NCI-H2081 treated with DMSO at 0.1 percent for 48 hours (cell line): Measurements from ENCODE around the gene FMN1.
A peak's percentile ranks its signal among the peaks of the same experiment; 100 is the strongest.

Experiments used
- DNase-seq: peaks from one replicate; lab custom pipeline; 2025; lab: John Stamatoyannopoulos, UW

FMN1 gene

GRCh38 chr15:33059184-33059583 lies 135.3 kb downstream of the FMN1 start:
- peak; percentile 54 for DNase-seq

GRCh38 chr15:33057845-33058244 lies 136.7 kb downstream of the FMN1 start:
- DNase-seq: no peak

DNA sequence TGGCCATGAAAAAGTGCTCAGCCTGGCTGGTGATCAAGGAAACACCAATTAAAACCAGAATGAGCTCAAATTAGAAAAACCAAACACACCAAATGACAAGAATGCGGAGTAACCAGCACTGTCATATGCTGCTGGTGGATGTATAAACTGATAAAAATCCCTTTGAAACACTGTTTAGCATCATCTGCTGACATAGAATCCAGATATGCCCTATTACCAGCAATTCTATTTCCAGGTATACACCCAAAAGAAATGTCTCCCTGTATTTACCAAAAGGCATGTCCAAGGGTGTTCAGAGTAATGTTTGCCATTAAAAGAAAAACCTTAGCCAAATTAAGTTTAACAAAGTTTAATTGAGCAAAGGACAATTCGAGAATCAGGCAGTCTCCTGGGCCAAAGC lies 138.6 kb downstream of the FMN1 start:
- DNase-seq: no peak

DNA sequence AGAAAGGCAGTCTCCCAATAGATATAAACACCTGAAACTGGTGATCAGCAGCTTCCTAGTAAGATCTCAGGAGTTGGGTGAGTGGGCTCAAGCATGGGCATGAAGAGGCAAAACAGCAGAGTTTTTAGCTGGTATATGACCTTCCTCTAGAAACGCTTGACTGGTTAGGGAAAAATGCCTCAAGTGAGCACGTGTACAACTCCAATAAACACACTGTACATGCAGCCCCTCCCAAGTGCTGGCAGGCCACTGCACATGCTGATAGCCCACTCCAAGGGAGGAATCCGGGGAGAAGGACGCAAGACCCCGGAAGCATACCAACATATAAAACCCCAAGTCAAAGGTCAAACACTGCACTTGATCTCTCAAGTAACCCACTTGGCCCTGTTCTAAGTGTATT lies 143.0 kb downstream of the FMN1 start:
- DNase-seq: no peak

GRCh38 chr15:33048255-33048654 lies 146.3 kb downstream of the FMN1 start:
- no peak for DNase-seq

- DNase-seq: no peak
Observed at GRCh38 chr15:33047077-33047476, 147.4 kb downstream of the FMN1 start.

DNA sequence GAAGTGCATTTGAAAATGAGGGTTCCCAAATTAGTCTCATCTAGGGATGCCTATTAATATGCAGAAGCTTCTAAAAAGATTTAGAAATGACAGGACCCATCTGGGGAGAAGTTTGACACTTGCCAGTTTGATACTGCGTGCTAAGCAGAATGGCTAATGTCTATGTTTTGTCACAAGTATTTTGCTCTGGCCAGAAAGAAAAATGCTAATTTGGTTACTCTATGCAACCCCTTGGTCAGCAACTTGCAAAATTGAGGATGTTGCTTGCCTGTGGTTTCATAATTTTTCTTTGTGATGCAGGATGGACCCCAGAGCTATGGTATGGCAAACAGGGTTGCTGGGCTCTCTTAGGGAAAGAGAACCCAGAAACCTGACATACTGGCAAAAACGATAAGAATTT lies 148.2 kb downstream of the FMN1 start:
- no peak for DNase-seq

- DNase-seq: no peak
Observed at GRCh38 chr15:33045066-33045810, 149.3 kb downstream of the FMN1 start.

DNA sequence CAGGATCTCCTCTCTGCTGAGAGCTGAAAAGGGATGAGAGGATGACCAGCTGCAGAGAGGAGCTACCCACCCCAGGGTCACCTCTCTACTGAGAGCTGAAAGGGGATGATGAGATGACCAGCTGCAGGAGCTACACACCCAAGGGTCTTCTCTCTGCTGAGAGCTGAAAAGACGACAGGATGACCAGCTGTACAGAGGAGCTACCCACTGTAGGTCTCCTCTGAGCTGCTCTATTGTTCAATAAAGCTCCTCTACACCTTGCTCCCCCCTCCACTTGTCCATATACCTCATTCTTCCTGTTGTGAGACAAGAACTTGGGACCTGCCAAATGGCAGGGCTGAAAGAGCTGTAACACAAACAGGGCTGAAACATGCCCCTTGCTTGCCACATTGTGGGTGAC lies 149.9 kb downstream of the FMN1 start:
- no peak for DNase-seq

- no peak for DNase-seq
Observed at GRCh38 chr15:33043636-33044035, 150.9 kb downstream of the FMN1 start.

GRCh38 chr15:33040496-33040895 lies 154.0 kb downstream of the FMN1 start:
- DNase-seq: no peak

DNA sequence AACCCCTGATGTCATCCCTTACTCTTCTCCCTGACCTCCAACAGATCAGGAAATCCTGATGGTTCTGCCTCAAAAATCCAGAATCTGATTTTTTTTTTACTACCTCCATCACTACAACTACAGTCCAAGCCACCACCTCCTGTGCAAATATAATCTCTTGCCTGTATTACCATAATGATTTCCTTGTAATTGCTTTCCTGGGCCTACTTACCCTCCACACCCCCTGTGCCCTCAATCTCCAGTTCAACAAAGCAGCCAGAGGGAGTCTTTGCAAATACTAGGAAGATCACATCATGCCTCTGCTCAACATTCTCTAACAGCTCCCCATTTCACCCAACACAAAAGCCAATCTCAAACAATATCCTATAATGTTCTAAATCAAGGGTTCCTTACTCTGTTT lies 159.9 kb downstream of the FMN1 start:
- no peak for DNase-seq

- DNase-seq: no peak
Observed at GRCh38 chr15:33032053-33032452, 162.5 kb downstream of the FMN1 start.

- no peak for DNase-seq
Observed at GRCh38 chr15:33031324-33031821, 163.1 kb downstream of the FMN1 start.

DNA sequence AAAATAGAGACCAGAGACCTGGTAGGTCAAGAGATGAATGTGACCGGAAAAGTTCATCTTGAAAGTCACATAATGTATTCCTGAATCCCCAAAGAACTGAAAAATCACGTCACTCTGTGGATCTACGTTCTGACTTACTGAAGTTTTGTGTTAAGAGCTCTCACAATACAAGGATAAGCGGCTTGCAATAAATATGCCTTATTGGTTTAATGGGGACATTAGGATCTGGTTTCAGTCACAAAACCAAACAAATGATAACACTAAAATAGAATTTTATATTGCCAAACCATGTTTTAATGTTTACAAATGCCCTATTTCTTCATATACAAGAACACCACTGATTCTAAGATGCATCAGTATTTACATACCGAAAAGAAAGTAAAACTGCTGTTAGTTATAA lies 164.2 kb downstream of the FMN1 start:
- DNase-seq: no peak

DNA sequence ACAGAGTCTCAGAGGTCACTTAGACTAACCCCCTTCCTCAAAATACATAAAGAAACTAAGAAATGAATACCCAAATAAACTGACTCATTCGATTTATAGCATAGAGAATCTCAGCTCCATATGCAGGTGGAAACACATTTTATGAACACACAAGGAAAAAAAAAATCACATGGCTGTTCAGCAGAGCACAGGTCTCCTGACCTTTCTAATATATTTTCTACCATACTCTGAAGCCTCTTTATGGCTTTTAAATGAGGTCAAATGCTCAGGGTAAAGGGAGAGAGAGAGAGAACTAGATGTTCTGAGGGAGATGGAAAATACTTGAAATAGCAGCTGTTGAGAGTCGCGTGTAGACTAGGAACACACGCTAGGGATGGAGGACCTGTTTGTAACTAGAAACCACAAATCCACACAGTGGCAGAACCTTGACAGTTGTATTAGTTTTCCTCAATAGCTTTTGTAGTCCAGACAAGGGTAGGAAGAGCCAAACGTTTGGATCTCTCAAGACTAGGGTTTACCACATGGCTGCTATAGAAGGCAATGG lies 165.3 kb downstream of the FMN1 start:
- no peak for DNase-seq

- no peak for DNase-seq
Observed at GRCh38 chr15:33028495-33028894, 166.0 kb downstream of the FMN1 start.

DNA sequence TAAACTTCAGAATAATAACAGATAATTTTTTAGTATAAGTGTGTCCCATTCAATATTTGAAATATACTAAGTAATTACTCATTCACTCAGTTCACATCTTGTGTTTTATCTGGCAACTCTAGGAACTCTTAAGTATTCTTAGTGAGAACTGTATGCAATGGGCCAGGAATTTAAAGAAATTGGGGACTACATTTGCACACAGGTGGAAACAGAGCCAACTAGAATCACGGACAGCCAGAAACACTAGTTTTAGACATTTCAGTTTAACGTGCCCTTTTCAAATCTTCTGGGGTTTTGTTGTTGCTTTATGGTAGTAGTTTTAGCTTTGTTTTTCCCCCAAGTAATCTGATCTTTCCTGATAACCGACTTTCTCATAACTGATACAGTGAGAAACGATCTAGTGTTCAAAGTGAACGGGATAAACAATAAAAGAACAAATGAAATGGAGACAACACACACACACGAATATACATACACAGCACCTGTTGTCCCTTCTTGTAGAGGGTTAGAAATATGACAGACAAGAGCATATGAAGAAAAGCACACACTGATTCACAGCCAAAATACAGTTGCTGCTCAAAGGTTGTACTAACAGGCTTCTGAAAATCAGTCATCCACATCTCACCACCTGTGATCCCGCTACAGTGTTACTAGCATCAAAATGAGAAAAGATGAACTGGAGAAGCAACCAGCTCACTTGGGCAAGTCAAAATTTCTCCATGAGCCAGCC lies 167.0 kb downstream of the FMN1 start:
- DNase-seq: no peak

GRCh38 chr15:33026614-33027013 lies 167.9 kb downstream of the FMN1 start:
- DNase-seq: no peak

DNA sequence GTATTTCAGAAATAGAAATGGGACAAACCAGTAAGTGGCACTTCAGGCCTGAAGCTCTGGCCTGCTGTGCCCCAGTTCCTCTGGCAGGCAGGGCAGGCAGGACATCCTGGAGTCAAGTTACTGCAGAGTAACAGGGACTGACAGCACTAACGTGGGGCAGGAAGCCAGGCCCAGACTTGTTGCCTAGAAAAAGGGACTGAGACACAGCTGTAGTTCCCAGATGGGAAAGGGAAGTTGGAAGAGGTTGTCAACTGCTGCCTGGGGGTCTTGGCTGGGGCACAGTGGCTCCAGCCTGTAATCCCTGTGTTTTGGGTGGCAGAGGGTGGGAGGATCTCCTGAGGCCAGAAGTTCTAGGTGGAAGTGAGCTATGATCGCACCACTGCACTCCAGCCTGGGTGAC lies 171.9 kb downstream of the FMN1 start:
- DNase-seq: no peak

DNA sequence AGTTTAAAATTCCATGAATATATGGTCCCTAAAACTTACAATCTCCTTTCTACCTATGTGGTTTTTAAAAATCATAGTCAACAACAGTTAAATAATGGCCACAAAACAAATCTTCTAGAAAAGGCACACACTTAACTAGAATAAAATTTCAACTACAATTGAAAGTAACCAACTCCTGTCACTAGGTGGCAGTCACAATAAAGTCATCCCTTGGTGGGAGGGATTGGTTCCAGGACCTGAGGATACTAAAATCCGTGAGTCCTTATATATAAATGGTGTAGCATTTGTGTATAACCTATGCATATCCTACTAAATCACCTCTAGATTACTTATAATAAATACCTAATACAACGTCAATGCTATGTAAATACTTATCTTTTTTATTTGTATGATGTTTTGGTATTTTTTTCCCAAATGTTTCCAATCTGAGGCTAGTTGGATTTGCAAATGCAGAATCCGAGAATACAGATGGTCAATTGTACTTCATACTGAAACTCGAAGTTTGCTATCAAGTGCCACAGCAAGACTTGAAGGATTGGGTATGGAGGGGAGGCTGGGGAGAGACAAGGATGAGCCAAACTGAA lies 172.6 kb downstream of the FMN1 start:
- peak; percentile 51 for DNase-seq

DNA sequence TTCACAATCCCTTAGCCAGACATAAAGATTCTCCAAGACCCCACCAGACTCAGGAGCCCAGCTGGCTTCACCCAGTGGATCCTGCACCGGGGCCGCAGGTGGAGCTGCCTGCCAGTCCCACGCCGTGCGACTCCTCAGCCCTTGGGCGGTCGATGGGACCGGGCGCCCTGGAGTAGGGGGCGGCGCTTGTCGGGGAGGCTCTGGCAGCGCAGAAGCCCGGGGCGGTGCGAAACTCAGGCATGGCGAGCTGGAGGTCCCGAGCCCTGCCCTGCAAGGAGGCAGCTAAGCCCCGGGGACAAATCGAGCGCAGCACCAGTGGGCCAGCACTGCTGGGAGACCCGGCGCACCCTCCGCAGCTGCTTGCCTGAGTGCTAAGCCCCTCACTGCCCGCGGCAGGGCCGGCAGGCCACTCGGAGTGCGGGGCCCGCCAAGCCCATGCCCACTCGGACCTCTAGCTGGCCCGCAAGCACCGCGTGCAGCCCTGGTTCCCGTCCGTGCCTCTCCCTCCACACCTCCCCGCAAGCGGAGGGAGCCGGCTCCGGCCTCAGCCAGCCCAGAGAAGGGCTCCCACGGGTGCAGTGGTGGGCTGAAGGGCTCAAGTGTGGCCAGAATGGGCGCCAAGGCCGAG lies 175.0 kb downstream of the FMN1 start:
- DNase-seq: no peak
